Rectal smooth muscle tissue (tissue), 1 donor: ENCODE results near the gene KLK12.

Source experiments
- H3K27ac ChIP-seq: one replicate; pipeline ENCODE4 v1.7.0; 2013; ENCODE audit warnings: low read depth, low read length, inconsistent platforms
- H3K27me3 ChIP-seq: one replicate; pipeline ENCODE4 v1.7.0; 2013; ENCODE audit warnings: low read length; ENCODE audit not compliant: control insufficient read depth, insufficient read depth
- H3K36me3 ChIP-seq: one replicate; pipeline ENCODE4 v1.7.0; 2013; ENCODE audit warnings: low read length; ENCODE audit not compliant: control insufficient read depth, insufficient read depth
- H3K4me1 ChIP-seq: one replicate; pipeline ENCODE4 v1.7.0; 2013; ENCODE audit warnings: low read length; ENCODE audit not compliant: control insufficient read depth, insufficient read depth
- H3K4me3 ChIP-seq: one replicate; pipeline ENCODE4 v1.7.0; 2013; ENCODE audit warnings: low read length
- H3K9ac ChIP-seq: one replicate; pipeline ENCODE4 v1.7.0; 2013; ENCODE audit warnings: low read length

Gene KLK12

DNA sequence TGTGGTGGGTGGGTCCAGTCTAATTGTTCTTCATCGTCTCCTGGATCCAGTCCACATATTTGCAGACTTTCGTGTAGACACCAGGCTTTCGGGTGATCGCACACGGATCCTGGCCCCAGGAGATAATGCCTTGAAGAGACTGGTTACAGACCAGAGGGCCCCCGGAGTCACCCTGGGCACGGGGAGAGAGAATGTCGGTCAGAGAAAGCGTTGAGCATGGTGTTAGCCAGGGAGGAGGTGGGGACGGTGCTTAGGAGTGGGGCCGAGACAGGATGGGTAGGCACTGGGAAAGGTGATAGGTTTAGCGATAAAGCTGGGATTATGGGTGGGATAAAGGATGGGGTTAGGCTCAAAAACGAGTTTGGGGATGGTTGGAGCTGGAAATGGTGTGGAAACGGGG, 12.3 kb downstream of the KLK12 start:
- Histone ChIP-seq H3K4me1 (no peaks in the 10 kb centered on the region), H3K27ac (no peak overlapping the region), H3K36me3 (no peaks in the 10 kb centered on the region), H3K9ac (no peak overlapping the region), H3K4me3 (no peak overlapping the region), H3K27me3 (no peaks in the 10 kb centered on the region)

GRCh38 chr19:51020988-51021651, 13.7 kb downstream of the KLK12 start:
- H3K27ac ChIP-seq, result no peak overlapping the region
- no peak overlapping the region for H3K4me3 ChIP-seq
- H3K4me1 ChIP-seq, result no peaks in the 10 kb centered on the region
- peaks cover 9% of the 10 kb centered on the region for H3K27me3 ChIP-seq
- H3K36me3 ChIP-seq, result no peaks in the 10 kb centered on the region
- H3K9ac ChIP-seq, result no peak overlapping the region

DNA sequence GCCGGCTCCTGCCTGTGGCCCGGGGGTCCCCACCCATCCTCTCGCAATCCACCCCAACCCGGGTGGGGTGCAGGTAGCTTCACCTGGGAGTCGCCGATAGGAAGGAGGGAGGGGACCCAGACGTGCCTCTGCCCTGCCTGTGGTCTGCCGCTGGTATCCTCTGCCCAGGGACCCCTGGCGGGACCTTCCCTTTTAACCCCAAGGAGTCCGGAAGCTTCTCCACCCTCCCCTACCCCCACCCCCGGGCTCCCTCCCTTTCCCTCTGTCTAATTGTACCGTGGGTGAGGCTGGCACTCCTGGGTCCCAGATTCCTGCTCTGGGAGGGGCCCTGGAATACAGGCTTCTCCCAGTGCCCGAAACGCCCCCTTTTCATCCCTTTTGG, 15.3 kb downstream of the KLK12 start, which contains the start of gene KLK10:
Gene KLK10, minus strand, starts transcription at position 166 of the 382 bp plus-strand sequence. CDS start 579 bp downstream, outside the sequence.
- Histone ChIP-seq H3K27ac (no peak within 1 kb of the TSS), H3K36me3 (no peaks in the 10 kb centered on the region), H3K4me3 (no peak within 1 kb of the TSS), H3K9ac (no peak within 1 kb of the TSS), H3K4me1 (no peaks in the 10 kb centered on the region), H3K27me3 (peaks cover 9% of the 10 kb centered on the region)

DNA sequence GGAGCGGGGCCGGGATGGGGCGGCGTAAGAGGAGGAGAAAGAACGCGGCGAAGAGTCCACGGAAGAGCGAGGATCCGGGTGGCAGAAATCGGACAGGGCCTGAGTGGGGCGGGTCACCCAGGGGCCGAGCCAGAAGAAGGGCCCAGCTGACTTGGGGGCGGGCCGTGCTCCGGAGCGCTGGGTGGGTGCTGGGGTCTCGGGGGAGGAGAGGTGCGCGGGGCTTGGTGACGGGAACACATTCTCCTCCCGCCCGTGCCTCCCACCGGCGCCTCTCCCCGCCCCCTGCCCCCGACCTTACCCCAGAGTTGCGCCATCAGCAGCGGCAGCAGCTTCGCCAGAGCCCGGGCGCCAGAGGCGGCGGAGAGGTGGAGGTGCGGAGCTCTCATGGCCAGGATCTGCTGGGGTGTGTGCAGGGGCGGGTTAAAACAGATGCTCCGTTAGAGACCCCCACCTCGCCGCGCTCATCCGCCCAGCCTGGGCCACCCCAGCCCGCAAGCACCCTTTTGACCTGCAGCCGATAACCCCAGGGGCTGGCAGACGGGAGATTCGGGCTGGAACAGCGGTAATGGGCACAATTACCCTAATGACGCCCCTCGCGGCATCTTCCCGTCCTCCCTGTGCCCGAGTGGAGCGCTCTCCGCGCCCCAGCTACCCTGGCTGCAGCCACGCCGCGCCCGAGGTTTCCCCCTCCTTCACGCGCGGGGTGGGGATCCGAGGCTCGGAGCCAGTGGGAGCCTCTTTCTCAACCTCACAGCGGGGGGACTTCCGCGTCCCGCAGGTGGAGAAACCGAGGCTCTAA, 15.9 kb downstream of the KLK12 start:
- H3K4me1 ChIP-seq, result no peaks in the 10 kb centered on the region
- no peaks in the 10 kb centered on the region for H3K36me3 ChIP-seq
- no peak overlapping the region for H3K9ac ChIP-seq
- H3K27ac ChIP-seq, result no peak overlapping the region
- peaks cover 9% of the 10 kb centered on the region for H3K27me3 ChIP-seq
- H3K4me3 ChIP-seq, result no peak overlapping the region

DNA sequence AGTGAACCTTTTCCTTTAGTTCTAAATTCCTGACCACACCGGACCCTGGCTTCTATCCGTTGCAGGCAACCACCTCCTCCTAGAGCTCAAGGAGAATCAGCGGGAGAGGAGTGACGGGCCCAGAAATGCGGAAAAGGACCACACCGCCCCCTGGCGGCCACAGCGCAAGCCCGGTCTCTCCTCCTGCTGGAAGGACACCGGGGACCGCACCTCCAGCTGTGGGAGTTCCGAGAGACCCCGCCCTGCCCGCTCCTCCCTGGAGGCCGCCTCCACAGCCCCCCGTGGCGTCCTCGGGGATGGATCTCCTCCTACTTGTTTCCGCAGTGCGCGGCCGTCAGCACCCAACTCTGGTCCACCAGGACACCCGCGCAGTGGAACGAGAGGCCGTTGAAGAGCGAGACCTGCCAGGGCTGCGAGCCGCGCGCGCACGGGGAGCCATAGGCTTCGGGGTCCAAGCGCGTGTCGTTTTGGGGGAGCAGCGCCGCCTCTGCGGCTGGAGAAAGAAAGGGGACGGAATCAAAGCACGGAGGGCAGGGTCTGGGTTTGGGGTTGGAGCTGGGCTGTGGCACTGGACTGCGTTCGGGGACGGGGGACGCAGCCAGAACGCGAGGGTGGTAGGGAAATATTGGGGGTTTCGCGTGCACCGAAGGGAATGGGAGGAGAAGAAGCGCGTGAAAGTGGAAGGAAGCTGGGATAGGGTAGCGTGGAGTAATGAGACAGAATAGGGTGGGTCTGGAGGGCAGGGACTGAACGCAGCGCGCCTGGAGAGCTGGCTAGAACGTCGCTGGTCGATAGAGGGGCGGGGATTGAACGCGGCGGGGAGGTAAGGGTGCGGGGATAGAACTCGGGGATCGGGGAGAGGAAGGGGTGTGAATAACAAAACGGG, 17.8 kb downstream of the KLK12 start:
- Histone ChIP-seq H3K27me3 (peaks cover 9% of the 10 kb centered on the region), H3K27ac (no peak overlapping the region), H3K9ac (no peak overlapping the region), H3K4me3 (peak overlapping the region; percentile 14), H3K36me3 (no peaks in the 10 kb centered on the region), H3K4me1 (no peaks in the 10 kb centered on the region)

- H3K27ac ChIP-seq, result no peak overlapping the region
- no peaks in the 10 kb centered on the region for H3K4me1 ChIP-seq
- H3K27me3 ChIP-seq, result peaks cover 9% of the 10 kb centered on the region
These were observed 19.0 kb downstream of the KLK12 start for GRCh38 chr19:51015691-51016267.

DNA sequence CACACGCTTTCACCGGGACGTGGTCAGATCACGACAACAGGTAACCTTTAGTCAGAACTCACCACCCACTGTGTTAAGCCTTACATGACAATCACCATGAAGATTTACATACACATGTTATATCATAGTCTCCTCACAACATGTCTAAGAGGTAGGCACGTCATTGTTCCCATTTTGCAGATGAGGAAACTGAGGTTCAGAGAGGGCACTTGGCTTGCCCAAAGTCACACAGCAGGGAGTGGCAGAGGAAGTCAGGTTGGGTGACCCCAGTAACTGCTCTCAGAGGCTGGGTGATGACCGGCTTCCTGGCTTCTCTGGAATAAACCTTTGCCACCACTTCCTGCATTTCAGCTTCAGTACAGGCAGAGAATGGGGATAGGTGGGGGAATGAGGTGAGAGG, 20.6 kb downstream of the KLK12 start:
- peaks cover 9% of the 10 kb centered on the region for H3K27me3 ChIP-seq
- H3K4me3 ChIP-seq, result no peak overlapping the region
- H3K9ac ChIP-seq, result no peak overlapping the region
- H3K36me3 ChIP-seq, result no peaks in the 10 kb centered on the region
- H3K4me1 ChIP-seq, result no peaks in the 10 kb centered on the region
- no peak overlapping the region for H3K27ac ChIP-seq

More at GRCh38 chr19:51015691-51016267, 19.0 kb downstream of the KLK12 start:
- Histone ChIP-seq H3K36me3 (no peaks in the 10 kb centered on the region), H3K9ac (no peak overlapping the region), H3K4me3 (no peak overlapping the region)

GRCh38 chr19:51012661-51013190, 22.1 kb downstream of the KLK12 start:
- Histone ChIP-seq H3K36me3 (no peaks in the 10 kb centered on the region), H3K4me3 (no peak overlapping the region), H3K27ac (no peak overlapping the region), H3K4me1 (no peaks in the 10 kb centered on the region), H3K9ac (no peak overlapping the region), H3K27me3 (peaks cover 9% of the 10 kb centered on the region)

- no peaks in the 10 kb centered on the region for H3K4me1 ChIP-seq
- no peak overlapping the region for H3K4me3 ChIP-seq
- H3K36me3 ChIP-seq, result no peaks in the 10 kb centered on the region
- H3K27ac ChIP-seq, result no peak overlapping the region
- no peak overlapping the region for H3K9ac ChIP-seq
- H3K27me3 ChIP-seq, result no peaks in the 10 kb centered on the region
These were observed 24.6 kb downstream of the KLK12 start for GRCh38 chr19:51010066-51010795.

- Histone ChIP-seq H3K4me1 (no peaks in the 10 kb centered on the region), H3K27me3 (no peaks in the 10 kb centered on the region), H3K9ac (no peak overlapping the region), H3K36me3 (no peaks in the 10 kb centered on the region), H3K27ac (no peak overlapping the region), H3K4me3 (no peak overlapping the region)
These were observed 25.5 kb downstream of the KLK12 start for GRCh38 chr19:51009061-51009891.

DNA sequence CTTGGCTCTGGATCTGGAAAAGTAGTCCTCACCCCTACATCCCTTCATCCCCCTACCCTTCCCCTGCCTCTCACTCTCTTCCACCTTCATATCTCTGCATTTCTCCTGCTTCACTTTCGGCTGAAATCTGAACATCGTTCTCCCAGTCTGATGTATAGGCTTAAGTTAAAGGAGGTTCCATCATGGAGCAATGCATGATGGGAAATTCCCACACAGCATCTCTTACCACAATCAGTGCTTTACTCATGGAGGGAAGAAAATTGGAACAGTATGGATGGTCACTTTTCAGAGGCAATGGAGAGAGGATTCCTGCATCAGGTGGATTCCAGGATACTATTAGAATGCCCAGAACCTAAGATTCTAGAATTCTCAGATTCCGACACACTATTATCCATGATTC, 27.3 kb downstream of the KLK12 start:
- Histone ChIP-seq H3K36me3 (no peaks in the 10 kb centered on the region), H3K9ac (no peak overlapping the region), H3K4me3 (no peak overlapping the region), H3K27ac (no peak overlapping the region), H3K4me1 (no peaks in the 10 kb centered on the region), H3K27me3 (peaks cover 1% of the 10 kb centered on the region)
